ENCODE results near the gene TMEM170A. TPM values are rescaled to one million over a fixed set of nuclear protein-coding genes. Genes with fewer than 3 reads are reported as not detected.
"Not testable (repeated sequence)": the region's sequence is repeated elsewhere in the genome, so short reads cannot be mapped to it uniquely, and the experiment has no call there.

TMEM170A gene
- polyA plus RNA-seq = 1 to 10 TPM; 5.0 to 5.2 TPM

- Histone ChIP-seq H3K4me1 (ENCODE audit: control insufficient read depth in 2 of 2, insufficient read depth in 2 of 2, low read length in 1 of 2) (peaks cover 0 to 2% of the 10 kb centered on the region in 2 donors), H3K27ac (ENCODE audit: low read depth in 2 of 2, low read length in 1 of 2) (peak within 1 kb of the TSS; percentile 95 to 97), H3K36me3 (ENCODE audit: control insufficient read depth in 2 of 2, insufficient read depth in 2 of 2, low read length in 1 of 2) (no peaks in the 10 kb centered on the region), H3K9me3 (ENCODE audit: control insufficient read depth in 2 of 2, insufficient read depth in 1 of 2, low read depth in 1 of 2, low read length in 1 of 2) (no peaks in the 10 kb centered on the region), H3K4me3 (ENCODE audit: low read depth in 1 of 2, low read length in 2 of 2) (peak within 1 kb of the TSS; percentile 65 to 90), H3K27me3 (ENCODE audit: control insufficient read depth in 1 of 2, insufficient read depth in 2 of 2, low read length in 2 of 2) (no peaks in the 10 kb centered on the region)
- 0% methylated on average over 62 to 89 of the region's 89 CpGs for WGBS, 2 donors
Measured at GRCh38 chr16:75464122-75464918, at the start of gene TMEM170A. TSS of gene TMEM170A (minus strand) at chr16:75464689. CDS start at chr16:75464600, 89 bp downstream.

GRCh38 chr16:75506574-75506973 lies 42.1 kb upstream of the TMEM170A start:
- Histone ChIP-seq H3K36me3 (ENCODE audit: control insufficient read depth in 2 of 2, insufficient read depth in 2 of 2, low read length in 1 of 2) (no peaks in the 10 kb centered on the region), H3K4me1 (ENCODE audit: control insufficient read depth in 2 of 2, insufficient read depth in 2 of 2, low read length in 1 of 2) (no peaks in the 10 kb centered on the region), H3K4me3 (ENCODE audit: low read depth in 1 of 2, low read length in 2 of 2) (no peak overlapping the region), H3K9me3 (ENCODE audit: control insufficient read depth in 2 of 2, insufficient read depth in 1 of 2, low read depth in 1 of 2, low read length in 1 of 2) (no peaks in the 10 kb centered on the region), H3K27ac (ENCODE audit: low read depth in 2 of 2, low read length in 1 of 2) (no peak overlapping the region), H3K27me3 (ENCODE audit: control insufficient read depth in 1 of 2, insufficient read depth in 2 of 2, low read length in 2 of 2) (no peaks in the 10 kb centered on the region)
- 27 to 37% methylated on average over 7 of the region's 7 CpGs for WGBS, 2 donors

- H3K27ac ChIP-seq (ENCODE audit: low read depth in 2 of 2, low read length in 1 of 2) = peak overlapping the region in 1 of 2 donors; percentile 30
- no peaks in the 10 kb centered on the region for H3K36me3 ChIP-seq (ENCODE audit: control insufficient read depth in 2 of 2, insufficient read depth in 2 of 2, low read length in 1 of 2)
- H3K9me3 ChIP-seq (ENCODE audit: control insufficient read depth in 2 of 2, insufficient read depth in 1 of 2, low read depth in 1 of 2, low read length in 1 of 2) = no peaks in the 10 kb centered on the region
- no peaks in the 10 kb centered on the region for H3K27me3 ChIP-seq (ENCODE audit: control insufficient read depth in 1 of 2, insufficient read depth in 2 of 2, low read length in 2 of 2)
- 80 to 82% methylated on average over 3 of the region's 3 CpGs for WGBS, 2 donors
- no peak overlapping the region for H3K4me3 ChIP-seq (ENCODE audit: low read depth in 1 of 2, low read length in 2 of 2)
- H3K4me1 ChIP-seq (ENCODE audit: control insufficient read depth in 2 of 2, insufficient read depth in 2 of 2, low read length in 1 of 2) = no peaks in the 10 kb centered on the region
Measured at GRCh38 chr16:75506107-75506506, 41.6 kb upstream of the TMEM170A start.

- H3K4me1 ChIP-seq (ENCODE audit: control insufficient read depth in 2 of 2, insufficient read depth in 2 of 2, low read length in 1 of 2) = no peaks in the 10 kb centered on the region
- 86 to 98% methylated on average over 1 of the region's 1 CpG for WGBS, 2 donors
- no peak overlapping the region for H3K4me3 ChIP-seq (ENCODE audit: low read depth in 1 of 2, low read length in 2 of 2)
- no peaks in the 10 kb centered on the region for H3K36me3 ChIP-seq (ENCODE audit: control insufficient read depth in 2 of 2, insufficient read depth in 2 of 2, low read length in 1 of 2)
- no peak overlapping the region for H3K27ac ChIP-seq (ENCODE audit: low read depth in 2 of 2, low read length in 1 of 2)
- H3K27me3 ChIP-seq (ENCODE audit: control insufficient read depth in 1 of 2, insufficient read depth in 2 of 2, low read length in 2 of 2) = no peaks in the 10 kb centered on the region
- no peaks in the 10 kb centered on the region for H3K9me3 ChIP-seq (ENCODE audit: control insufficient read depth in 2 of 2, insufficient read depth in 1 of 2, low read depth in 1 of 2, low read length in 1 of 2)
Measured at GRCh38 chr16:75503801-75504200, 39.3 kb upstream of the TMEM170A start.

GRCh38 chr16:75502916-75503605 lies 38.6 kb upstream of the TMEM170A start:
- Histone ChIP-seq H3K9me3 (ENCODE audit: control insufficient read depth in 2 of 2, insufficient read depth in 1 of 2, low read depth in 1 of 2, low read length in 1 of 2) (no peaks in the 10 kb centered on the region), H3K36me3 (ENCODE audit: control insufficient read depth in 2 of 2, insufficient read depth in 2 of 2, low read length in 1 of 2) (no peaks in the 10 kb centered on the region), H3K27me3 (ENCODE audit: control insufficient read depth in 1 of 2, insufficient read depth in 2 of 2, low read length in 2 of 2) (no peaks in the 10 kb centered on the region), H3K27ac (ENCODE audit: low read depth in 2 of 2, low read length in 1 of 2) (no peak overlapping the region), H3K4me3 (ENCODE audit: low read depth in 1 of 2, low read length in 2 of 2) (no peak overlapping the region), H3K4me1 (ENCODE audit: control insufficient read depth in 2 of 2, insufficient read depth in 2 of 2, low read length in 1 of 2) (no peaks in the 10 kb centered on the region)
- WGBS, 2 donors = 93 to 95% methylated on average over 4 of the region's 4 CpGs

- H3K4me3 ChIP-seq (ENCODE audit: low read depth in 1 of 2, low read length in 2 of 2); H3K27ac ChIP-seq (ENCODE audit: low read depth in 2 of 2, low read length in 1 of 2); H3K27me3 ChIP-seq (ENCODE audit: control insufficient read depth in 1 of 2, insufficient read depth in 2 of 2, low read length in 2 of 2); H3K4me1 ChIP-seq (ENCODE audit: control insufficient read depth in 2 of 2, insufficient read depth in 2 of 2, low read length in 1 of 2); H3K9me3 ChIP-seq (ENCODE audit: control insufficient read depth in 2 of 2, insufficient read depth in 1 of 2, low read depth in 1 of 2, low read length in 1 of 2); H3K36me3 ChIP-seq (ENCODE audit: control insufficient read depth in 2 of 2, insufficient read depth in 2 of 2, low read length in 1 of 2): not testable (repeated sequence)
- WGBS, 2 donors = 37 to 45% methylated on average over 6 of the region's 6 CpGs
Measured at GRCh38 chr16:75501820-75502219, 37.3 kb upstream of the TMEM170A start.

GRCh38 chr16:75501359-75501758 lies 36.9 kb upstream of the TMEM170A start:
- no peaks in the 10 kb centered on the region for H3K4me1 ChIP-seq (ENCODE audit: control insufficient read depth in 2 of 2, insufficient read depth in 2 of 2, low read length in 1 of 2)
- no peak overlapping the region for H3K27ac ChIP-seq (ENCODE audit: low read depth in 2 of 2, low read length in 1 of 2)
- 84 to 87% methylated on average over 5 of the region's 5 CpGs for WGBS, 2 donors
- H3K27me3 ChIP-seq (ENCODE audit: control insufficient read depth in 1 of 2, insufficient read depth in 2 of 2, low read length in 2 of 2) = no peaks in the 10 kb centered on the region
- H3K4me3 ChIP-seq (ENCODE audit: low read depth in 1 of 2, low read length in 2 of 2) = no peak overlapping the region
- H3K9me3 ChIP-seq (ENCODE audit: control insufficient read depth in 2 of 2, insufficient read depth in 1 of 2, low read depth in 1 of 2, low read length in 1 of 2) = no peaks in the 10 kb centered on the region
- H3K36me3 ChIP-seq (ENCODE audit: control insufficient read depth in 2 of 2, insufficient read depth in 2 of 2, low read length in 1 of 2) = no peaks in the 10 kb centered on the region

GRCh38 chr16:75498605-75499322 lies 34.3 kb upstream of the TMEM170A start:
- not testable (repeated sequence) for H3K4me3 ChIP-seq (ENCODE audit: low read depth in 1 of 2, low read length in 2 of 2); H3K4me1 ChIP-seq (ENCODE audit: control insufficient read depth in 2 of 2, insufficient read depth in 2 of 2, low read length in 1 of 2); H3K9me3 ChIP-seq (ENCODE audit: control insufficient read depth in 2 of 2, insufficient read depth in 1 of 2, low read depth in 1 of 2, low read length in 1 of 2); H3K27ac ChIP-seq (ENCODE audit: low read depth in 2 of 2, low read length in 1 of 2); H3K36me3 ChIP-seq (ENCODE audit: control insufficient read depth in 2 of 2, insufficient read depth in 2 of 2, low read length in 1 of 2); H3K27me3 ChIP-seq (ENCODE audit: control insufficient read depth in 1 of 2, insufficient read depth in 2 of 2, low read length in 2 of 2)
- WGBS, 2 donors = 25 to 49% methylated on average over 10 to 11 of the region's 13 CpGs

GRCh38 chr16:75497558-75497957 lies 33.1 kb upstream of the TMEM170A start:
- no peaks in the 10 kb centered on the region for H3K36me3 ChIP-seq (ENCODE audit: control insufficient read depth in 2 of 2, insufficient read depth in 2 of 2, low read length in 1 of 2)
- H3K27me3 ChIP-seq (ENCODE audit: control insufficient read depth in 1 of 2, insufficient read depth in 2 of 2, low read length in 2 of 2) = no peaks in the 10 kb centered on the region
- H3K4me3 ChIP-seq (ENCODE audit: low read depth in 1 of 2, low read length in 2 of 2) = no peak overlapping the region
- H3K27ac ChIP-seq (ENCODE audit: low read depth in 2 of 2, low read length in 1 of 2) = no peak overlapping the region
- H3K9me3 ChIP-seq (ENCODE audit: control insufficient read depth in 2 of 2, insufficient read depth in 1 of 2, low read depth in 1 of 2, low read length in 1 of 2) = no peaks in the 10 kb centered on the region
- 56 to 69% methylated on average over 4 of the region's 4 CpGs for WGBS, 2 donors
- H3K4me1 ChIP-seq (ENCODE audit: control insufficient read depth in 2 of 2, insufficient read depth in 2 of 2, low read length in 1 of 2) = peaks cover 0 to 5% of the 10 kb centered on the region in 2 donors
